Measurements from ENCODE around the gene EPHA6.

Gene EPHA6

GRCh38 chr3:97108136-97108535 lies 293.7 kb downstream of the EPHA6 start:
- peaks cover 7 to 12% of the 10 kb centered on the region in 2 donors for H3K9me3 Mint-ChIP-seq
- H3K36me3 Mint-ChIP-seq = no peaks in the 10 kb centered on the region
- DNase-seq = no peak
- no peaks in the 10 kb centered on the region for H3K4me1 Mint-ChIP-seq
- no peaks in the 10 kb centered on the region for H3K27me3 Mint-ChIP-seq
- ATAC-seq (replicated peaks) = no peak
- no peak overlapping the region for H3K4me3 Mint-ChIP-seq
- H3K27ac Mint-ChIP-seq = no peak overlapping the region

DNA sequence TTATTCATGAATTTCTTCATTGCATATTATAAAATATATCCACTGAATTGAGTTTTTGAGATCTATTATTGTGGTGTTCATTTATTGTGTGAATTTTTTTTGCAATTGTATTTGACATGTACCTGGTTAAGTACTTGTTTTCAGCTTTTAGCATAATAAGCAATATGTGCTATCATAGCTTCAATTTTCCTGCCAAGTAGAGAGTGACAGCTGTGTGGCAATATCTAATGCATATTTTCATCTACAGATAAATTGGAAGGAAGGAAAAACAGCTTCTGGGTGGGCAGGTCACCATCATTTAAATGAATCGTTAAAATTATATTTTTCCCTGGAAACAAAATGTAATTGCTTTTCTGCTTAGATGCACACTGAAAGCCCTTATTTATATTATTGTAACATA lies 296.9 kb downstream of the EPHA6 start:
- ATAC-seq (replicated peaks) (no peak), DNase-seq (no peak)
- no peaks in the 10 kb centered on the region for H3K27me3 Mint-ChIP-seq
- no peaks in the 10 kb centered on the region for H3K36me3 Mint-ChIP-seq
- peaks cover 0 to 3% of the 10 kb centered on the region in 2 donors for H3K9me3 Mint-ChIP-seq
- no peaks in the 10 kb centered on the region for H3K4me1 Mint-ChIP-seq
- no peak overlapping the region for H3K27ac Mint-ChIP-seq
- H3K4me3 Mint-ChIP-seq = no peak overlapping the region

GRCh38 chr3:97121386-97121785 lies 307.0 kb downstream of the EPHA6 start:
- H3K4me1 Mint-ChIP-seq = no peaks in the 10 kb centered on the region
- DNase-seq = no peak
- no peak overlapping the region for H3K4me3 Mint-ChIP-seq
- no peaks in the 10 kb centered on the region for H3K27me3 Mint-ChIP-seq
- no peak for ATAC-seq (replicated peaks)
- peaks cover 0 to 4% of the 10 kb centered on the region in 2 donors for H3K9me3 Mint-ChIP-seq
- H3K27ac Mint-ChIP-seq = no peak overlapping the region
- no peaks in the 10 kb centered on the region for H3K36me3 Mint-ChIP-seq

GRCh38 chr3:97125902-97126499 lies 311.6 kb downstream of the EPHA6 start:
- H3K36me3 Mint-ChIP-seq = no peaks in the 10 kb centered on the region
- H3K27me3 Mint-ChIP-seq = no peaks in the 10 kb centered on the region
- DNase-seq (no peak), ATAC-seq (replicated peaks) (no peak)
- no peak overlapping the region for H3K27ac Mint-ChIP-seq
- H3K4me1 Mint-ChIP-seq = no peaks in the 10 kb centered on the region
- peaks cover 0 to 2% of the 10 kb centered on the region in 2 donors for H3K9me3 Mint-ChIP-seq
- no peak overlapping the region for H3K4me3 Mint-ChIP-seq

- Mint-ChIP-seq H3K9me3 (peaks cover 0 to 2% of the 10 kb centered on the region in 2 donors), H3K36me3 (no peaks in the 10 kb centered on the region), H3K4me3 (no peak overlapping the region), H3K27me3 (no peaks in the 10 kb centered on the region), H3K4me1 (no peaks in the 10 kb centered on the region), H3K27ac (no peak overlapping the region)
- DNase-seq (no peak), ATAC-seq (replicated peaks) (no peak)
These were observed 317.1 kb downstream of the EPHA6 start for GRCh38 chr3:97131476-97131875.

DNA sequence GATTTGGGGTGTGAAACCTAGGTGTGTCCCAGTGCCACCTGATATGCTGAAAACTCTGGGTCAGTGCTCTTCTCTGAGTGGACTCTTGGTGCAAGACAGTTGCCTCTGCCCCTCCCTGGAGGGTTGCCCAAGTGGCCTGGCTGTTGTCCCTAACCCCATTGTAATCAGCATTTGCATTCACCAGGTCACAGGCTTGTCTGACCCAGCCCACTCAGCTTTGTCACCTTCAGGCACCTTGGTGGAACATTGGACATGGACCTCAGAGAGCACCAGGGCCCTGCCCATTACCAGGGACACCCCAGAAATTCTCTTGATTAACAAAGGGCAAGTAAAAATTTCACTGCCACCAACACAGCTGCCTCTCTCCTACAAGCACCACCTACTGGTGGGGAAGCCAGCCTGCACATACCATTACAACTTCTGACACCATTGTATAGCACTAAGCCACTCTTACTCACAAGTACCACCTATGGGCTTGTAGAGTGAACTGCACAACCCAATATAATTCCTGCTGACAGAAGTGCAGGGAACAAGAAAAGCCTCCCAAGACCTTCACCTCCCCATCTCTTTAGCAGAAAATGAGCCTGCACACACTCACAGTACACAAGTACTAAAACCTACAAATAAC lies 324.6 kb downstream of the EPHA6 start:
- H3K4me3 Mint-ChIP-seq = no peak overlapping the region
- no peaks in the 10 kb centered on the region for H3K4me1 Mint-ChIP-seq
- DNase-seq (no peak), ATAC-seq (replicated peaks) (peak in 1 of 2 donors; percentile 56)
- no peak overlapping the region for H3K27ac Mint-ChIP-seq
- H3K9me3 Mint-ChIP-seq = peaks cover 14 to 18% of the 10 kb centered on the region in 2 donors
- H3K36me3 Mint-ChIP-seq = no peaks in the 10 kb centered on the region
- no peaks in the 10 kb centered on the region for H3K27me3 Mint-ChIP-seq

- H3K27me3 Mint-ChIP-seq = no peaks in the 10 kb centered on the region
- H3K4me1 Mint-ChIP-seq = no peaks in the 10 kb centered on the region
- no peak for DNase-seq
- H3K4me3 Mint-ChIP-seq = no peak overlapping the region
- H3K9me3 Mint-ChIP-seq = peaks cover 0 to 4% of the 10 kb centered on the region in 2 donors
- no peaks in the 10 kb centered on the region for H3K36me3 Mint-ChIP-seq
- H3K27ac Mint-ChIP-seq = no peak overlapping the region
- ATAC-seq (replicated peaks) = no peak
These were observed 334.5 kb downstream of the EPHA6 start for GRCh38 chr3:97148931-97149330.

DNA sequence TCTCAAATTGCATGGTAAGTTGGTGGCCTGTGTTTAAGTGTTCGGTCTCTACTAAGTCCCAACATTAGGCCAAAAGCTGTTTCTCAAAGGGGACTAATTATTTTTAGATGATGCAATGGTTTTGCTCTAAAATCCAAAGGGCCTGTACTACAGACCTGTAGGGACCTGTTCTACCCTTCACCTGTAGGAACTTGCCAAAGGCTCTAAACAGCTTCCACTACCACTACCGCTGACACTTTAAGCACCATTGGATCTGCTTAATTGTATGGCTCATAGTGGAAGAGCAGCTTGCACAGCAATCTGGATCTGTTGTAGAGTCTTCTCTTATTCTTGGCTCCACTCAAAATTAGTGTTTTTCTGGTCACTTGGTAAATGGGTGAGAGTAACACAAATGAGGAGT lies 346.8 kb downstream of the EPHA6 start:
- H3K9me3 Mint-ChIP-seq = peaks cover 0 to 8% of the 10 kb centered on the region in 2 donors
- H3K4me3 Mint-ChIP-seq = no peak overlapping the region
- no peaks in the 10 kb centered on the region for H3K36me3 Mint-ChIP-seq
- ATAC-seq (replicated peaks) (no peak), DNase-seq (no peak)
- no peaks in the 10 kb centered on the region for H3K4me1 Mint-ChIP-seq
- no peak overlapping the region for H3K27ac Mint-ChIP-seq
- H3K27me3 Mint-ChIP-seq = no peaks in the 10 kb centered on the region

DNA sequence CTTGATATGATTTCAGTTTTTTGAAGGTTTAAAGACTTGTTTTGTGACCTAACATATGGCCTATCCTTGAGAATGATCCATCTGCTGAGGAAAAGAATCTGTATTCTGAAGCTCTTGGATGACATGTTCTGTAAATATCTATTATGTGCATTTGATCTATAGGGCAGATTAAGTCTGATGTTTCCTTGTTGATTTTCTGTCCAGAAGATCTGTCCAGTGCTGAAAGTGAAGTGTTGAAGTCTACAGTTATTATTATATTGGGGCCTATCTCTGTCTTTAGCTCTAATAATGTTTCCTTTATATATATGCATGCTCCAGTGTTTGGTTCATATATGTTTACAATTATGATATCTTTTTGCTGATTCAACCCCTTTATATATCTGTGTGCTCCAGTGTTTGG lies 362.8 kb downstream of the EPHA6 start:
- DNase-seq (no peak), ATAC-seq (replicated peaks) (no peak)
- no peak overlapping the region for H3K4me3 Mint-ChIP-seq
- no peaks in the 10 kb centered on the region for H3K27me3 Mint-ChIP-seq
- H3K27ac Mint-ChIP-seq = no peak overlapping the region
- H3K36me3 Mint-ChIP-seq = no peaks in the 10 kb centered on the region
- no peaks in the 10 kb centered on the region for H3K4me1 Mint-ChIP-seq
- H3K9me3 Mint-ChIP-seq = peaks cover 28 to 46% of the 10 kb centered on the region in 2 donors

DNA sequence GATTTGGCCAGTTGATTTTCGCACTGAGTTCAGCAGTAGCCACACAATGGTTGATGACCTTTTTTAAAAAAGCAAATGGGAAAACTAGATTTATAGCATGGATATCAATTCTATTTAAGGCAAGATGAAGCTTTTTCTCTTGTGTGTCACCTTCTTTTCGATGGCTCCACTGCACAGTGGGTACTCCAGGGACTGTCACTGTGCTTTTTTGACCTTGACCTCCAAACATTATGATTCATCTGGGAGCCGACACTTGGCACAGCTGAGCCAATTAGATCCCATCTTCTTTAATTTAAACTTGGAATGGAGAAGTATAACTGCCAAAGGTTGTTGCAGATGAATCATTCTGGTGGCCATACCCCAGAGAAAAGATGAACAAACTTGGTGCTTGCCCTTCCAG lies 367.3 kb downstream of the EPHA6 start:
- Mint-ChIP-seq H3K27ac (no peak overlapping the region), H3K4me1 (no peaks in the 10 kb centered on the region), H3K4me3 (no peak overlapping the region), H3K9me3 (peaks cover 22 to 28% of the 10 kb centered on the region in 2 donors), H3K36me3 (no peaks in the 10 kb centered on the region), H3K27me3 (no peaks in the 10 kb centered on the region)
- DNase-seq (no peak), ATAC-seq (replicated peaks) (no peak)

DNA sequence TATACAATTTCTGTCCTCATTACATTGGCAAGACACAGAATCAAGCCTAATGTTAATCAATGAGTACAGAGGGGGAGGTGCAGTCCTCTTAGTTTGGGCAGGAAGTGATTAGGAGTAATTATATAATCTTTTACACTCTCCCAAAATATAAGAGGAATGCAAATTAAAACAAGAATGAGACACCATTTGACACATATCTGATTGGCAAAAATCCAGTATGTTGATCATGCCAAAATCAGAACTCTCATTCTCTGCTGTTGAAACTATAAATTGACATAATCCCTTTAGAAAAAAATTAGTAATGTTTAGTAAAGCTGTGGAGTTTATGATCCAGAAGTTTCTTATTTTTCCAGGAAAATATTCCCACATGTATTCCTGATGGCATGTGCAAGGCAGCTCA lies 373.4 kb downstream of the EPHA6 start:
- Mint-ChIP-seq H3K9me3 (peaks cover 4% of the 10 kb centered on the region in 2 donors), H3K4me1 (no peaks in the 10 kb centered on the region), H3K36me3 (no peaks in the 10 kb centered on the region), H3K27ac (no peak overlapping the region), H3K4me3 (no peak overlapping the region), H3K27me3 (no peaks in the 10 kb centered on the region)
- DNase-seq (no peak), ATAC-seq (replicated peaks) (no peak)

- Mint-ChIP-seq H3K27ac (no peak overlapping the region), H3K36me3 (no peaks in the 10 kb centered on the region), H3K4me1 (no peaks in the 10 kb centered on the region), H3K9me3 (peaks cover 4 to 5% of the 10 kb centered on the region in 2 donors), H3K4me3 (no peak overlapping the region), H3K27me3 (no peaks in the 10 kb centered on the region)
- ATAC-seq (replicated peaks) = no peak
- DNase-seq = no peak
These were observed 375.4 kb downstream of the EPHA6 start for GRCh38 chr3:97189835-97190234.

DNA sequence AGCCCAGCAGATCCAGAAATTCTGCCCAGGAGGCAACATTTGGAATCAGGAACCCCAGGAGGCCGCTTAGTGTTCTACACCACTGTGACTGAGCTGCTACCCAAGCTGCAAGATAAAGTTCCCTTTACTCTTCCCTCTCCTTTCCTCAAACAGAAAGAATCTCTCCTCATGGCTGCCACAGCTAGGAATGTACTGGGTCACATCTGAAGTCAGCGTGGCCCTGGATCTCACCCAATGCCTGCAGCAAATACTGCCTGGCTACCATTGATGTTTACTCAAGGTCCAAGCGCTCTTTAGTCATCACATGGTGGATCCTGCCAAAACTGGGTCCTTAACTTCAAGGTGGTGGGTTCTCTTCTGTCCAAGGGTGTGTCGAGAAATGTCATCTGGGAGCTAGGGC lies 382.7 kb downstream of the EPHA6 start:
- no peaks in the 10 kb centered on the region for H3K36me3 Mint-ChIP-seq
- H3K27ac Mint-ChIP-seq = no peak overlapping the region
- DNase-seq (no peak), ATAC-seq (replicated peaks) (no peak)
- no peaks in the 10 kb centered on the region for H3K4me1 Mint-ChIP-seq
- peaks cover 4 to 7% of the 10 kb centered on the region in 2 donors for H3K9me3 Mint-ChIP-seq
- no peaks in the 10 kb centered on the region for H3K27me3 Mint-ChIP-seq
- H3K4me3 Mint-ChIP-seq = no peak overlapping the region

GRCh38 chr3:97197830-97198229 lies 383.4 kb downstream of the EPHA6 start:
- no peaks in the 10 kb centered on the region for H3K4me1 Mint-ChIP-seq
- H3K9me3 Mint-ChIP-seq = peaks cover 3 to 4% of the 10 kb centered on the region in 2 donors

GRCh38 chr3:97200387-97200786 lies 386.0 kb downstream of the EPHA6 start:
- Mint-ChIP-seq H3K4me3 (no peak overlapping the region), H3K4me1 (no peaks in the 10 kb centered on the region), H3K27ac (no peak overlapping the region), H3K27me3 (no peaks in the 10 kb centered on the region), H3K9me3 (peaks cover 3% of the 10 kb centered on the region in 2 donors), H3K36me3 (no peaks in the 10 kb centered on the region)
- no peak for DNase-seq
- ATAC-seq (replicated peaks) = no peak

More at GRCh38 chr3:97197830-97198229, 383.4 kb downstream of the EPHA6 start:
- Mint-ChIP-seq H3K27ac (no peak overlapping the region), H3K4me3 (no peak overlapping the region), H3K36me3 (no peaks in the 10 kb centered on the region), H3K27me3 (no peaks in the 10 kb centered on the region)
- DNase-seq (no peak), ATAC-seq (replicated peaks) (no peak)
